GM12878 (cell line): Measurements from ENCODE around the gene MSI2. TPM values are rescaled to one million over a fixed set of nuclear protein-coding genes. Genes with fewer than 3 reads are reported as not detected.

ENCODE experiments used
- ATAC-seq: fragments of 200-7000 bp; cut with Tn5 transposase; 3 replicates; pipeline ENCODE4 v1.9.1; 2020; ENCODE audit warnings: mild to moderate bottlenecking, moderate library complexity
- BruUV-seq: library from RNA; stranded (reverse); fragments of 400-500 nt; replicated peaks from 2 replicates; lab custom pipeline; 2021; lab: Mats Ljungman, UMichigan
- CTCF ChIA-PET: fragments of 300-600 bp; sonication (Branson Sonifier 250); formaldehyde crosslinking; extraction: SDS; loops from one replicate; lab custom pipeline; 2021; ENCODE audit warnings: inconsistent platforms; lab: Yijun Ruan, JAX
- POLR2A ChIA-PET: fragments of 350-600 bp; formaldehyde crosslinking; extraction: SDS; loops from one replicate; lab custom pipeline; 2021; ENCODE audit warnings: inconsistent platforms; lab: Charles Lee
- RAD21 ChIA-PET: fragments of 300-600 bp; sonication (Branson Sonifier 250); formaldehyde crosslinking; loops from one replicate; lab custom pipeline; 2023; ENCODE audit warnings: antibody characterized with exemption; ENCODE audit not compliant: unreplicated experiment; lab: Charles Lee
- SMC1A ChIA-PET: fragments of 300-600 bp; sonication (Branson Sonifier 250); formaldehyde crosslinking; loops from one replicate; lab custom pipeline; 2023; ENCODE audit not compliant: unreplicated experiment, uncharacterized antibody; lab: Charles Lee
- DNase-seq: peaks from one replicate; pipeline ENCODE4 v3.0.0-alpha.2; 2011; ENCODE audit warnings: low read depth, low spot score
- FAIRE-seq: peaks from 3 replicates; lab custom pipeline; 2011; peaks lifted over from hg19 to GRCh38; lab: Jason Lieb, UNC
- H2AFZ ChIP-seq: 2 replicates; pipeline ENCODE4 v1.6.0; 2011; ENCODE audit warnings: low read depth, low read length, control low read depth; ENCODE audit not compliant: control insufficient read depth
- H3K27ac ChIP-seq: 2 replicates; pipeline ENCODE4 v1.5.1; 2011; ENCODE audit warnings: control low read depth; ENCODE audit not compliant: control insufficient read depth, insufficient read depth
- H3K27me3 ChIP-seq, 2 experiments: replicated peaks in 1 of 2; 2 replicates each; pipeline versions ENCODE4 v1.6.0 to v1.6.1; 2011; ENCODE audit warnings: low read length in 1 of 2; ENCODE audit not compliant: control insufficient read depth in 2 of 2, insufficient read depth in 2 of 2
- H3K36me3 ChIP-seq, 2 experiments: 2 replicates each; pipeline ENCODE4 v1.5.1; 2011; ENCODE audit warnings: low read length in 1 of 2; ENCODE audit not compliant: control insufficient read depth in 2 of 2, insufficient read depth in 2 of 2
- H3K4me1 ChIP-seq: 2 replicates; pipeline ENCODE4 v1.6.1; 2011; ENCODE audit warnings: mild to moderate bottlenecking, low read length, moderate library complexity, mixed read lengths; ENCODE audit not compliant: control insufficient read depth, insufficient read depth
- H3K4me2 ChIP-seq: 2 replicates; pipeline ENCODE4 v1.6.0; 2011; ENCODE audit warnings: control low read depth; ENCODE audit not compliant: control insufficient read depth, insufficient read depth
- H3K4me3 ChIP-seq: fragments of 200-600 bp; sonication (generic); 2 replicates; pipeline ENCODE4 v1.5.1; 2016
- H3K79me2 ChIP-seq: 2 replicates; pipeline ENCODE4 v1.6.0; 2011; ENCODE audit warnings: low read length; ENCODE audit not compliant: control insufficient read depth, insufficient read depth
- H3K9ac ChIP-seq: 2 replicates; pipeline ENCODE4 v1.8.0; 2011; ENCODE audit warnings: low read length, control low read depth, mixed read lengths; ENCODE audit not compliant: control insufficient read depth, insufficient read depth
- H3K9me3 ChIP-seq: replicated peaks from 3 replicates; pipeline ENCODE4 v1.5.1; 2011; ENCODE audit warnings: mild to moderate bottlenecking, low read length; ENCODE audit not compliant: control insufficient read depth, insufficient read depth
- H4K20me1 ChIP-seq: 2 replicates; pipeline ENCODE4 v1.6.0; 2011; ENCODE audit not compliant: control insufficient read depth, insufficient read depth
- HDAC6 ChIP-seq: fragments of 200-600 bp; sonication (generic); IDR thresholded peaks from one replicate; pipeline ENCODE4 v1.8.0; 2017; ENCODE audit warnings: antibody characterized with exemption; ENCODE audit not compliant: unreplicated experiment
- MYC ChIP-seq: IDR thresholded peaks from 2 replicates; pipeline ENCODE4 v1.6.1; 2011; ENCODE audit warnings: mild to moderate bottlenecking, low read length, moderate library complexity, inconsistent platforms; ENCODE audit not compliant: insufficient read depth, insufficient replicate concordance, insufficient read length, severe bottlenecking
- PBX3 ChIP-seq: IDR thresholded peaks from 2 replicates; pipeline ENCODE4 v1.6.1; 2011; ENCODE audit warnings: mild to moderate bottlenecking, low read depth, low read length, moderate library complexity; ENCODE audit not compliant: insufficient replicate concordance
- RFX5 ChIP-seq: IDR thresholded peaks from 2 replicates; pipeline ENCODE4 v1.6.1; 2011; ENCODE audit warnings: low read depth, low read length, improper control_type of control experiment
- SP1 ChIP-seq: IDR thresholded peaks from one replicate; pipeline ENCODE4 v1.6.1; 2011; ENCODE audit warnings: low read depth, low read length
- TCF3 ChIP-seq: IDR thresholded peaks from 2 replicates; pipeline ENCODE4 v1.6.1; 2012; ENCODE audit warnings: low read depth, mild to moderate bottlenecking, low read length, borderline replicate concordance; ENCODE audit not compliant: insufficient read depth
- WGBS: methylation state at CpG from one replicate; pipeline ENCODE4 v1.1.6; 2016; ENCODE audit warnings: low lambda C conversion rate; ENCODE audit not compliant: insufficient replicate concordance, insufficient coverage; ENCODE audit errors: missing lambda C conversion rate; 5-methylcytosine and 5-hydroxymethylcytosine counted together
- in situ Hi-C: fragments of 300-500 bp; cut with MboI; formaldehyde crosslinking; loops from 9 replicates; pipeline ENCODE4 v1.14.3; 2018; ENCODE audit warnings: mixed read lengths
- intact Hi-C: fragments of 100-400 bp; cut with micrococcal nuclease; formaldehyde crosslinking; loops from one replicate; pipeline ENCODE4 v1.14.2; 2022; ENCODE audit not compliant: unreplicated experiment
- polyA plus RNA-seq, 11 experiments: library from polyadenylated mRNA; depleted of rRNA in 4 of 11; unstranded in 6 of 11; stranded (reverse) in 5 of 11; fragments of >200 nt; fragmentation: Nextera tagmentation in 4 of 11; fragmentation: Illumina TruSeq in 1 of 11; extraction: Ambion mirVana in 4 of 11; extraction: Trizol in 1 of 11; gene quantifications; 1 replicate in 1 of 11; 2 replicates in 10 of 11; pipeline versions ENCODE4 v1.2.1 to v1.2.3, GENCODE V29; 2011 to 2016; ENCODE audit warnings: inconsistent platforms in 2 of 11, missing spikeins in 2 of 11, low read depth in 1 of 11
- total RNA-seq, 4 experiments: library from RNA; depleted of rRNA in 3 of 4; stranded (reverse); fragments of >200 nt in 3 of 4; fragmentation: Illumina TruSeq in 1 of 4; extraction: Trizol in 1 of 4; gene quantifications; 2 replicates each; pipeline versions ENCODE4 v1.2.1 to v1.2.3, GENCODE V29; 2013 to 2021
- TF ChIP-seq, protein P1 (sequence below): fragments of 450-650 bp; IDR thresholded peaks from 2 replicates; pipeline ENCODE4 v1.6.1; 2017; ENCODE audit warnings: low read depth, mild to moderate bottlenecking, moderate library complexity
- TF ChIP-seq, protein P2 (sequence below): fragments of 450-650 bp; IDR thresholded peaks from 2 replicates; pipeline ENCODE4 v1.6.1; 2017; ENCODE audit warnings: mild to moderate bottlenecking, low read depth, inconsistent platforms; ENCODE audit not compliant: poor library complexity, severe bottlenecking

MSI2 gene
- total and polyA plus RNA-seq, 10 of the 15 experiments (the other 5 are each of a cell fraction or from before 2014, with no cell fraction given), result 6.1 to 76.1 (median 42.0) TPM

GRCh38 chr17:57650548-57650947 is 394.2 kb downstream of the MSI2 start:
- H3K36me3 ChIP-seq, result peaks cover 0 to 7% of the 10 kb centered on the region in 2 experiments; a peak in 3 of 4 replicates
- H3K4me3 ChIP-seq, result no peak overlapping the region
- H3K79me2 ChIP-seq, result no peaks in the 10 kb centered on the region
- H3K9me3 ChIP-seq, result no peaks in the 10 kb centered on the region
- H3K27ac ChIP-seq, result no peak overlapping the region
- H3K4me1 ChIP-seq, result no peaks in the 10 kb centered on the region
- H3K9ac ChIP-seq, result no peak overlapping the region
- in situ Hi-C loops (no loop called here), intact Hi-C loops (no loop called here)
- no peak overlapping the region for H3K4me2 ChIP-seq
- no TSS peak for BruUV-seq
- H3K27me3 ChIP-seq, result no peaks in the 10 kb centered on the region
- FAIRE-seq (no peak), ATAC-seq (no peak), DNase-seq (no peak)
- no peak overlapping the region for H2AFZ ChIP-seq
- SMC1A ChIA-PET, result interaction anchor here (0.6 to 0.8 kb wide), 2 partner anchors 26 to 99 kb away, joined by 3 read pairs; no protein-coding TSS in a partner anchor
- POLR2A ChIA-PET, result no interaction called here
- RAD21 ChIA-PET, result no interaction called here
- no peak for TF ChIP-seq PBX3
- TF ChIP-seq, protein P1, sequence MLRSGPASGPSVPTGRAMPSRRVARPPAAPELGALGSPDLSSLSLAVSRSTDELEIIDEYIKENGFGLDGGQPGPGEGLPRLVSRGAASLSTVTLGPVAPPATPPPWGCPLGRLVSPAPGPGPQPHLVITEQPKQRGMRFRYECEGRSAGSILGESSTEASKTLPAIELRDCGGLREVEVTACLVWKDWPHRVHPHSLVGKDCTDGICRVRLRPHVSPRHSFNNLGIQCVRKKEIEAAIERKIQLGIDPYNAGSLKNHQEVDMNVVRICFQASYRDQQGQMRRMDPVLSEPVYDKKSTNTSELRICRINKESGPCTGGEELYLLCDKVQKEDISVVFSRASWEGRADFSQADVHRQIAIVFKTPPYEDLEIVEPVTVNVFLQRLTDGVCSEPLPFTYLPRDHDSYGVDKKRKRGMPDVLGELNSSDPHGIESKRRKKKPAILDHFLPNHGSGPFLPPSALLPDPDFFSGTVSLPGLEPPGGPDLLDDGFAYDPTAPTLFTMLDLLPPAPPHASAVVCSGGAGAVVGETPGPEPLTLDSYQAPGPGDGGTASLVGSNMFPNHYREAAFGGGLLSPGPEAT, result no peak
- TF ChIP-seq HDAC6, result no peak
- TF ChIP-seq SP1, result no peak
- TF ChIP-seq, protein P2, sequence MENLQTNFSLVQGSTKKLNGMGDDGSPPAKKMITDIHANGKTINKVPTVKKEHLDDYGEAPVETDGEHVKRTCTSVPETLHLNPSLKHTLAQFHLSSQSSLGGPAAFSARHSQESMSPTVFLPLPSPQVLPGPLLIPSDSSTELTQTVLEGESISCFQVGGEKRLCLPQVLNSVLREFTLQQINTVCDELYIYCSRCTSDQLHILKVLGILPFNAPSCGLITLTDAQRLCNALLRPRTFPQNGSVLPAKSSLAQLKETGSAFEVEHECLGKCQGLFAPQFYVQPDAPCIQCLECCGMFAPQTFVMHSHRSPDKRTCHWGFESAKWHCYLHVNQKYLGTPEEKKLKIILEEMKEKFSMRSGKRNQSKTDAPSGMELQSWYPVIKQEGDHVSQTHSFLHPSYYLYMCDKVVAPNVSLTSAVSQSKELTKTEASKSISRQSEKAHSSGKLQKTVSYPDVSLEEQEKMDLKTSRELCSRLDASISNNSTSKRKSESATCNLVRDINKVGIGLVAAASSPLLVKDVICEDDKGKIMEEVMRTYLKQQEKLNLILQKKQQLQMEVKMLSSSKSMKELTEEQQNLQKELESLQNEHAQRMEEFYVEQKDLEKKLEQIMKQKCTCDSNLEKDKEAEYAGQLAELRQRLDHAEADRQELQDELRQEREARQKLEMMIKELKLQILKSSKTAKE, result no peak
- TF ChIP-seq TCF3, result no peak
- TF ChIP-seq MYC, result no peak
- no peak for TF ChIP-seq RFX5
- no peaks in the 10 kb centered on the region for H4K20me1 ChIP-seq
- 100% methylated on average over 4 of the region's 4 CpGs for WGBS
- CTCF ChIA-PET, result no interaction called here
